HG03025 (cell line): ENCODE results near the gene PEX7.
"Not testable (repeated sequence)": the region's sequence is repeated elsewhere in the genome, so short reads cannot be mapped to it uniquely, and the experiment has no call there.

Experiments used
- ATAC-seq: cut with Tn5 transposase; IDR thresholded peaks from one replicate; pipeline ENCODE4 v1.9.1; 2021; ENCODE audit warnings: mild to moderate bottlenecking, moderate library complexity; ENCODE audit not compliant: unreplicated experiment, low FRiP score

PEX7 gene

GRCh38 chr6:136932599-136932998 lies 110.2 kb downstream of the PEX7 start:
- ATAC-seq, result no peak

- no peak for ATAC-seq
Observed at GRCh38 chr6:136945072-136945471, 122.7 kb downstream of the PEX7 start.

- ATAC-seq, result no peak
Observed at GRCh38 chr6:136945711-136946121, 123.3 kb downstream of the PEX7 start.

- ATAC-seq, result no peak
Observed at GRCh38 chr6:136947037-136947436, 124.6 kb downstream of the PEX7 start.

GRCh38 chr6:136949957-136950356 lies 127.6 kb downstream of the PEX7 start:
- not testable (repeated sequence) for ATAC-seq

GRCh38 chr6:136950436-136951126 lies 128.2 kb downstream of the PEX7 start:
- ATAC-seq, result no peak

- no peak for ATAC-seq
Observed at GRCh38 chr6:136952714-136953260, 130.4 kb downstream of the PEX7 start.

- ATAC-seq, result no peak
Observed at GRCh38 chr6:136955123-136955522, 132.7 kb downstream of the PEX7 start.

GRCh38 chr6:136956590-136957544 lies 134.5 kb downstream of the PEX7 start:
- no peak for ATAC-seq

- ATAC-seq, result no peak
Observed at GRCh38 chr6:136958168-136958567, 135.8 kb downstream of the PEX7 start.

- ATAC-seq, result no peak
Observed at GRCh38 chr6:136959471-136959891, 137.1 kb downstream of the PEX7 start.

GRCh38 chr6:136959935-136960334 lies 137.5 kb downstream of the PEX7 start:
- not testable (repeated sequence) for ATAC-seq

- no peak for ATAC-seq
Observed at GRCh38 chr6:136960781-136961180, 138.4 kb downstream of the PEX7 start.

- ATAC-seq, result no peak
Observed at GRCh38 chr6:136961848-136962247, 139.5 kb downstream of the PEX7 start.

GRCh38 chr6:136962661-136963060 lies 140.3 kb downstream of the PEX7 start:
- no peak for ATAC-seq

- ATAC-seq, result no peak
Observed at GRCh38 chr6:136963259-136963658, 140.9 kb downstream of the PEX7 start.
